Loucy (cell line): ENCODE data around the gene LRBA.

Source experiments
- H2AFZ ChIP-seq: fragments of 200-600 bp; sonication (generic); 2 replicates; pipeline ENCODE4 v1.6.0; 2016; ENCODE audit warnings: antibody characterized with exemption, mild to moderate bottlenecking, low read length, moderate library complexity
- H3F3A ChIP-seq: fragments of 200-600 bp; 2 replicates; pipeline ENCODE4 v1.6.0; 2016; ENCODE audit warnings: antibody characterized with exemption, low read depth, mild to moderate bottlenecking
- H3K27me3 ChIP-seq: fragments of 200-600 bp; sonication (generic); 2 replicates; pipeline ENCODE4 v1.6.1; 2014; ENCODE audit warnings: low read length, mild to moderate bottlenecking; ENCODE audit not compliant: insufficient read depth, poor library complexity, severe bottlenecking
- H3K36me3 ChIP-seq: fragments of 200-600 bp; sonication (generic); 2 replicates; pipeline ENCODE4 v1.6.1; 2016; ENCODE audit warnings: low read length; ENCODE audit not compliant: insufficient read depth
- H3K4me1 ChIP-seq: fragments of 200-600 bp; sonication (generic); 2 replicates; pipeline ENCODE4 v1.5.1; 2014; ENCODE audit warnings: low read length, mild to moderate bottlenecking; ENCODE audit not compliant: insufficient read depth, poor library complexity, severe bottlenecking
- H3K4me2 ChIP-seq: fragments of 200-600 bp; sonication (generic); 2 replicates; pipeline ENCODE4 v1.6.0; 2014; ENCODE audit warnings: antibody characterized with exemption, low read length, low read depth, mild to moderate bottlenecking; ENCODE audit not compliant: poor library complexity, severe bottlenecking
- H3K4me3 ChIP-seq: fragments of 200-600 bp; sonication (generic); 2 replicates; pipeline ENCODE4 v1.5.1; 2014; ENCODE audit warnings: low read length, mild to moderate bottlenecking, mixed read lengths; ENCODE audit not compliant: poor library complexity, severe bottlenecking
- H3K79me2 ChIP-seq: fragments of 200-600 bp; sonication (generic); 2 replicates; pipeline ENCODE4 v1.6.1; 2014; ENCODE audit warnings: low read length; ENCODE audit not compliant: insufficient read depth
- H3K9ac ChIP-seq: fragments of 200-600 bp; sonication (generic); 2 replicates; pipeline ENCODE4 v1.6.0; 2014; ENCODE audit warnings: mild to moderate bottlenecking, low read depth, low read length, moderate library complexity; ENCODE audit not compliant: poor library complexity, severe bottlenecking
- H3K9me2 ChIP-seq: fragments of 200-600 bp; sonication (generic); replicated peaks from 2 replicates; pipeline ENCODE4 v1.6.1; 2016; ENCODE audit warnings: low read depth, low read length, mixed read lengths
- H3K9me3 ChIP-seq: fragments of 200-600 bp; sonication (generic); 2 replicates; pipeline ENCODE4 v1.6.1; 2014; ENCODE audit warnings: mild to moderate bottlenecking, antibody characterized with exemption, low read length, low read depth; ENCODE audit not compliant: insufficient read depth
- H4K20me1 ChIP-seq: fragments of 200-600 bp; sonication (generic); 2 replicates; pipeline ENCODE4 v1.6.0; 2014; ENCODE audit warnings: antibody characterized with exemption, low read length, mild to moderate bottlenecking; ENCODE audit not compliant: insufficient read depth, poor library complexity, severe bottlenecking
- EZH2phosphoT487 ChIP-seq: fragments of 200-600 bp; IDR thresholded peaks from 2 replicates; pipeline ENCODE4 v1.6.1; 2018; ENCODE audit warnings: antibody characterized with exemption, mild to moderate bottlenecking, moderate library complexity, borderline replicate concordance
- TF ChIP-seq, protein P1 (sequence below): fragments of 200-600 bp; sonication (generic); conservative IDR thresholded peaks from 2 replicates; pipeline ENCODE4 v1.5.1; 2014; ENCODE audit warnings: mild to moderate bottlenecking, antibody characterized with exemption, low read length

LRBA gene

DNA sequence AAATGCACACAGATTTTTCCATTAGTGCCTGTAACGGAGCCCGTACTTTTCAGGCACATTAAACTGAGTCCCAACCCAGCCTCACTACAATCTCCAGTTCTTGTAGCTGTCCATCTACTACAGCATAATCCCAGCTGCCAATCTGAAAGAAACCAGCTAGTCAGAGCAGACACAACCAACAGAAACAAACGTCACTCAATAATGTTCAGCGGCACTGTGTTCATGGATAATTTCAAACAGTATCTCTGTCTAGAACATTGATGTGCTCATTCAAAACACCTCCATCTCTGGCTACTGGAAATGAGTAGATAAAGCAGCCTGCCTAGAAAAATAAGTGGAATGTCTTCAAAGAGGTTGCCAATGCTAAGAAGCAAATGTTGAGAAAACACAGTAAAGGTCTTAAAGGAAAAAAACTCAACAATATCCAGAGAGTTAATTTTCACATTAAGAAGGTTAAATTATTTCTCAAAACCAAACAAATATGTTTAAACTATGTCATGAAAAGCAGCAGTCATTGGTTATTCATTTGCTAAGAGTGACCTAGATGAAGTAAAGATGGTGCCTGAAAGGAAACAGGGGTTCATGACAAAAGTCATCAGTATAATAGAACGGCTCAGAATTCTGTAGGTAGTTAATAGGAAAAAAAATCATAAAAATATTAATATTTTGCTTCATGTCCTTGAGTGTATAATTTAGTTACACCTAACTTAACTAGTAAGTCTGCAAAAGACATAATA lies 678.2 kb downstream of the LRBA start:
- no peak overlapping the region for H3K4me2 ChIP-seq
- no peak overlapping the region for H3K9ac ChIP-seq
- H3K4me1 ChIP-seq = no peaks in the 10 kb centered on the region
- no peak overlapping the region for H3K4me3 ChIP-seq
- no peaks in the 10 kb centered on the region for H3K79me2 ChIP-seq
- TF ChIP-seq, protein P1, sequence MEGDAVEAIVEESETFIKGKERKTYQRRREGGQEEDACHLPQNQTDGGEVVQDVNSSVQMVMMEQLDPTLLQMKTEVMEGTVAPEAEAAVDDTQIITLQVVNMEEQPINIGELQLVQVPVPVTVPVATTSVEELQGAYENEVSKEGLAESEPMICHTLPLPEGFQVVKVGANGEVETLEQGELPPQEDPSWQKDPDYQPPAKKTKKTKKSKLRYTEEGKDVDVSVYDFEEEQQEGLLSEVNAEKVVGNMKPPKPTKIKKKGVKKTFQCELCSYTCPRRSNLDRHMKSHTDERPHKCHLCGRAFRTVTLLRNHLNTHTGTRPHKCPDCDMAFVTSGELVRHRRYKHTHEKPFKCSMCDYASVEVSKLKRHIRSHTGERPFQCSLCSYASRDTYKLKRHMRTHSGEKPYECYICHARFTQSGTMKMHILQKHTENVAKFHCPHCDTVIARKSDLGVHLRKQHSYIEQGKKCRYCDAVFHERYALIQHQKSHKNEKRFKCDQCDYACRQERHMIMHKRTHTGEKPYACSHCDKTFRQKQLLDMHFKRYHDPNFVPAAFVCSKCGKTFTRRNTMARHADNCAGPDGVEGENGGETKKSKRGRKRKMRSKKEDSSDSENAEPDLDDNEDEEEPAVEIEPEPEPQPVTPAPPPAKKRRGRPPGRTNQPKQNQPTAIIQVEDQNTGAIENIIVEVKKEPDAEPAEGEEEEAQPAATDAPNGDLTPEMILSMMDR = no peak
- no peak for TF ChIP-seq EZH2phosphoT487
- no peaks in the 10 kb centered on the region for H3F3A ChIP-seq
- no peaks in the 10 kb centered on the region for H4K20me1 ChIP-seq
- H3K9me3 ChIP-seq = no peaks in the 10 kb centered on the region
- no peaks in the 10 kb centered on the region for H3K27me3 ChIP-seq
- H3K36me3 ChIP-seq = peaks cover 6% of the 10 kb centered on the region; the same call in 1 of the 2 replicates
- H2AFZ ChIP-seq = no peak overlapping the region
- no peaks in the 10 kb centered on the region for H3K9me2 ChIP-seq

DNA sequence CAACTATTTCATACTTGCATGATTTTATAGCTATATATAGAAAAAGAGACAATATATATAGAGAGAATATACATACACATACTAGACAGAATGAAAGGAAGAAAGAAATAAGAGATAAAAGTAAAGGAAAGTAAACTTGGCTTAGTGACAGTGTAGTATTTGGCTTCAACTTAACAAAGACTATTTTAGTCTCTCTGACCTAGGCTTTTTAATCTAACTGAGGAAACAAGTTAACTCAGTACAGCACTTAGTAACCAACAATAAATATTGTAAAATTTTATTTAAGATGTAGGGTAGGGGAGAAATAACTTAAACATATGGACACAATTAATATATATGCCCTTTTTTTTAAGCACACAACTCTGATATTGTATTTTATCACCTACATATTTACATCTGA lies 682.1 kb downstream of the LRBA start:
- Histone ChIP-seq H3K9ac (no peak overlapping the region), H3K4me1 (no peaks in the 10 kb centered on the region), H3K27me3 (no peaks in the 10 kb centered on the region), H3K79me2 (no peaks in the 10 kb centered on the region), H3K4me3 (no peak overlapping the region), H3K36me3 (no peaks in the 10 kb centered on the region), H3F3A (no peaks in the 10 kb centered on the region), H3K9me3 (no peaks in the 10 kb centered on the region), H2AFZ (no peak overlapping the region), H3K4me2 (no peak overlapping the region), H3K9me2 (no peaks in the 10 kb centered on the region), H4K20me1 (no peaks in the 10 kb centered on the region)
- no peak for TF ChIP-seq EZH2phosphoT487
- TF ChIP-seq, protein P1 = no peak

DNA sequence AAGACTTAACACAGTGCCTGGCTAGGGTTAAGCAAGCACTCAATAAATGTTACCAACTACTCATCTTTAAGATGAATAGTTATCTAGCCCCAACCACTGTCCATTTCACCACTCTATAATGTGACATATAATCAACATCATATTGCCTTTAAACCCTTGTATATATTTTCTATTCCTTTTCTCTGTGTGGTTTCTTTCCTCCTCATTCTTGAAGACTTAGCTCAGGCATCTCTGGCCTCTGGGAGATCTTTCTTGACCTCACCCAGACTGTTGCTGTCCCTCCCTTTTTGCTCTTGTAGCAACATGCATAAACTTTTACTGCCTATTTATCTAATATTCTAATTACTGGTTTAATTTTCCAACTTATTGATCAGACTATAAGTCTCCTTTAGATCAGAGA lies 683.0 kb downstream of the LRBA start:
- no peak for TF ChIP-seq EZH2phosphoT487
- TF ChIP-seq, protein P1 = no peak
- Histone ChIP-seq H3K79me2 (no peaks in the 10 kb centered on the region), H3F3A (no peaks in the 10 kb centered on the region), H3K9ac (no peak overlapping the region), H3K4me3 (no peak overlapping the region), H3K9me2 (no peaks in the 10 kb centered on the region), H4K20me1 (no peaks in the 10 kb centered on the region), H3K36me3 (no peaks in the 10 kb centered on the region), H2AFZ (no peak overlapping the region), H3K4me2 (no peak overlapping the region), H3K4me1 (no peaks in the 10 kb centered on the region), H3K27me3 (no peaks in the 10 kb centered on the region), H3K9me3 (no peaks in the 10 kb centered on the region)
